GM18519 (cell line): ENCODE data around the gene CST8.
A peak's percentile ranks its signal among the peaks of the same experiment; 100 is the strongest.

Experiments used
- ATAC-seq: cut with Tn5 transposase; IDR thresholded peaks from one replicate; pipeline ENCODE4 v1.9.1; 2021; ENCODE audit warnings: mild to moderate bottlenecking, moderate library complexity; ENCODE audit not compliant: unreplicated experiment, low FRiP score

The CST8 gene

DNA sequence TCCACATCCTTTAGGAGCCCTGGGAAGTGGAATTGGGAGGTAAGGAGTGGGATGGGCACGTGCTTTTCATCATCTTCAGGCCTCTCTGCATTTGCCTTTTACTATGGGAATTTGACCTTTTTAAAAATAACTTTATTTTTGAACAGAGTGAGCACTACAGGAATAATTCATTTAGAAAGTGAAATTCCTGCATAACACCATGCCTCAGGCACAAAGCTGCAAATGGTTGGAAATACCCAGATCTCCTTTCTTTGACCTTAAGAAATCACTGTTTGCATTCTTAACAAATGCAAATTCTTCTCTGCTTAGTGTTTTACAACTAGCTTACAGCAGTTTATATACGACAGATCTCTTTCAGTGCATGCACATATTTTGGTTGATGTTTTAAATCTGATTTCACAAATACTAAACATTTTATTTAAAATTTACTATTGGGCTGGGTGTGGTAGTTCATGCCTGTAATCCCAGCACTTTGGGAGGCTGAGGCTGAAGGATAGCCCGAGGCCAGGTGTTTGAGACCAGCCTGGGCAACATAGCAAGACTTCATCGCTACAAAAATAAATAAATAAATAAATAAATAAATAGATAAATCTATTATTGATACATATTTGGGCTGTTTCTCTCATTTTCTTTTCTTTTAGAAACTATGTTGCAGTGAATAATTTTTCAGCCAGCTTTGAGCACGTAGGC lies 24.5 kb downstream of the CST8 start:
- no peak for ATAC-seq

DNA sequence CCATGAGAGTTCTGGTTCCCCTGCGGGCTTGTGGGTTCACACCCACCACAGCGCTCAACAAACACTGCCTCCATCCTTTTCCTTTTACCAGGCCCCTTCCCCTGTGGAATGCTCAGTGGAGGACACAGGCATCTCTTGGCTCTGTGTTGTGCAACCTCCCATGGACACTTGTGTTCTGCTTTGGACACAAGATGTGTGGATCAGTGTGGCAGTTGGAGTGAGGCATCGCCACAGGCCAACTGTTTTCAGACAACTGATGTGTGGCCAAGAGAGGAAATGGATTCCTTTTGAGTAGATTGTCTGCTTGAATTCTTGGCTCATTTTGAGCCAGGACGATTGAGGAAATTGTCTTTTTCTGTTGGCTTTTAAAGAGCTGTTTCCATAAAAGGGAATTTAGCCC lies 26.8 kb downstream of the CST8 start:
- ATAC-seq = no peak

- no peak for ATAC-seq
These were observed 28.6 kb downstream of the CST8 start for GRCh38 chr20:23519556-23519955.

GRCh38 chr20:23520185-23520584 lies 29.3 kb downstream of the CST8 start:
- no peak for ATAC-seq

- ATAC-seq = no peak
These were observed 33.2 kb downstream of the CST8 start for GRCh38 chr20:23524146-23524545.

DNA sequence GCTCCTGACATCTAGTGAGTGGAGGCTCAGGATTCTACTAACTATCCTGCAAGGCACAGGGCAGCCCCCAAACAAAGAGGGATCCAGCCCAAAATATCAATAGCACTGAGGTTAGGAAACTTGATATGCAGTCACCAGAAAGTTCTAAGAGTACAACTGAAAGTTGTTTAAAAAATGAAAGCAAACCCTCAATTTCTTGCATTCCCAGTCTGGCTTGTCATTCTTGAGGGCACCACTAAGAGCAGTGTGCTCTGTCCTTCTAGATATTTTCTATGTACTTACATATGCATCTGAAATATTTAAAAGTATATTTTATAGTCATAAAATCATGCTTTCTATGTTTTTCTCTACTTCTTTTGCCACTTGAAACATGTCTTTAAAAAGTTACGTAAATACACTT lies 35.9 kb downstream of the CST8 start:
- ATAC-seq = no peak

DNA sequence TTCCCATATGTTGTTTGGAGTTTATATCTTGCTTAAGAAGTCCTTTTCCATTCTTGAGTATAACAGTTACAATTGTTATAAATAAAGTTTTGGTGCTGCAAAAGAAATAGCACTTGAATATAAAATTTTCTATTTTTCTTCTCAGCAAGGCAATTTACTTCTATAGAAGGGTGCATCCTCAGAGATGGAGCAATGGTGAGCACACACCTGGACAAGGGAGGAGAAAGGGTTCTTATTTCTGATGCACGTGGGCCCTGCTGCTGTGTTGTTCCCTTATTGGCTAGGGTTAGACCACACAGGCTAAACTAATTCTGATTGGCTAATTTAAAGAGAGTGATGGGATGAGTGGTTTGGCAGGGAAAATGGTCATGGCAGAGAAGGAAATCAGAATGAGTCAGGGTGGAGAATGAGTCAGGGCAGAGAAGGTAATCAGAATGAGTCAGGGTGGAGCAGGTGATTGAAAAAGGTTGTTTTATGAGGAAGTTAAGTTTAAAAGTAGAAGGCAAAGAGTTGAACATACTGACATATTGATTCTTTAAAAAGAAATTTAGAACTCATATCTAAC lies 38.0 kb downstream of the CST8 start:
- no peak for ATAC-seq

DNA sequence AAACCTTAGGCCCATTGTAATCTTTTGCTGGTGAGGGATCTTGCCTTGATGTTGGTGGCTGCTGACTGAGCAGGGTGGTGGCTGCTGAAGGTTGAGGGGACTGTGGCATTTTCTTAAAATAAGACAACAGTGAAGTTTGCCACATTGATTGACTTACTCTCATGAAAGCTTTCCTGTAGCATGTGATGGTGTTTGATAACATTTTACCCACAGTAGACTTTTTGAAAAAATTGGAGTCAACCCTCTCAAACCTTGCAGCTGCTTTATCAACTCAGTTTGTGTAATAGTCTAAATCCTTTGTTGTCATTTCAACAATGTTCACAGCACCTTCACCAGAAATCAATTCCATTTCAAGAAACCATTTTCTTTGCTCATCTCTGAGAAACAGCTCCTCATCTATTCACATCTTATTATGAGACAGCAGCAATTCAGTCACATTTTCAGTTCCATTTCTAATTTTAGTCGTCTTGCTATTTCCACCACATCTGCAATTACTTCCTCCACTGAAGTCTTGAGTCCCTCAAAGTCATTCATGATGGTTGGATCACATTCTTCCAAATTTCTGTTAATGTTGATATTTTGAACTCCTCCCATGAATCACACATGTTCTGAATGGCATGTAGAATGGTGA lies 40.1 kb downstream of the CST8 start:
- peak; percentile 63 for ATAC-seq

DNA sequence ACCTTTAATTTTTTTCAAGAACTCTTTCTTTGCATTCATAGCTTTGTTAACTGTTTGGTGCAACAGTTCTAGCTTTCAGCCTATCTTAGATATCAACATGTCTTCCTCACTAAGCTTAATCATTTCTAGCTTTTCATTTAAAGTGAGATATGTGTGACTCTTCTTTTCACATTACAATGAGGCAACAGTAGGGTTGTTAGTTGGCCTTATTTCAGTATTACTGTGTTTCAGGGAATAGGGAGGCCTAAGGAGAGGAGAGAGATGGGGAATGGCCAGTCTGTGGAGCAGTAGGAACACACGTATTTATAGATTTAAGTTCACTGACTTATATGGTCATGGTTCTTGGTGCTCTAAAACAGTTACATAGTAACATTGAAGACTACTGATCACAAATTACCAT lies 41.6 kb downstream of the CST8 start:
- no peak for ATAC-seq

DNA sequence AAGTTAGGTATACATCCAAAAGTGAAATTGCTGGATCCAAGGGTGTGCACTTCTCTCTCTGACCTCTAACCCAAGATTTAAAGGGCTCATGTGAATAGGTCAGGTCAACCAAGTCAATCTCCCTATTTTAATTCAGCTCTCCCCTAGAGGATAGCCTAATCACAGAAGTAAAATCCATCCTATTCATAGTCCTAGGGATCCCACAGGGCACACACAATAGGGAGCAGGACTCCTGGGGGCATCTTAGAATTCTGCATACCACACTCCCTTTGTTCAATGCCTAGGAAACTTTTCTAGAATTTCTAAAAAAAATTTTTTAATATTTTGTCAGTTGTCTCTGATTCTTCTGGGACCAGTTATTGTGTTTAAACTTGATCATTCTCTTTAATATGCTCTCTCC lies 42.2 kb downstream of the CST8 start:
- ATAC-seq = no peak

DNA sequence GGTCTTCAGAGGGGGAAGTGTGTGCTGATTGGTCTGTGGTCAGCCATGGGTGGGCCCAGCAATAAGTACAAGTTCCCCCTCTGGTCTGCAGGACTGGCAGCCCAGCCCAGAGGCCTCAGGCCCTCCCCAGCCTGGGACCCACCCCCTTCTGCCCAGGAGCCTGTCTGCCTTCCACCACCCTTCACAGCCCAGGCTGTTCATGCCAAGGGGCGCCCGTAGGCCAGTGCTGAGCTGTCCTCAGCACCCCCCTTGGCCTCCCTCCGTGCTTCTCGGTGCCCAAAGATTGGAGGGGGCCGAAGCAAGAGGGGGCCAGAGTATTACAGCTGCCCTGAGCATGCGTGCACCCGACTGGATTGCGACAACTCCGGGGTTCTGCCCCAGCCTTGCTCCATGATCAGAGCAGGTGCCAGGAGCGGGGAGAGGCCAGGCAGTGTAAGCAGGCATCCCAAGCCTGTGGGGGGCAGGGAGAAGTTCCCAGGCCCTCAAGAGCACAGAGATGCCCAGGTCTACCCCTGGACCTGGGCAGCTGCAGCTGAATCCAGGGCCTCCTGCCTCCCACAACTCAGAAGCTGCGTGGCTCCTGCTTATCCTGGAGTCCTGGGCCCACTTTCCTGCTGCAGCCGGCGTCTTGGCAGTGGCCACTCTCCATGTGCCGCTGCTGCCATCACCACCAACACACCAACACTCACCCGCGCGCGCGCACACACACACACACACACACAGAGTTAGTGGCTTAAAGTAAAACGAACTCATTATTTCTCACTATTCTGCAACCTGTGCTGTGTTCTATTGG lies 44.1 kb downstream of the CST8 start:
- no peak for ATAC-seq

- ATAC-seq = no peak
These were observed 45.5 kb downstream of the CST8 start for GRCh38 chr20:23536328-23536974.

DNA sequence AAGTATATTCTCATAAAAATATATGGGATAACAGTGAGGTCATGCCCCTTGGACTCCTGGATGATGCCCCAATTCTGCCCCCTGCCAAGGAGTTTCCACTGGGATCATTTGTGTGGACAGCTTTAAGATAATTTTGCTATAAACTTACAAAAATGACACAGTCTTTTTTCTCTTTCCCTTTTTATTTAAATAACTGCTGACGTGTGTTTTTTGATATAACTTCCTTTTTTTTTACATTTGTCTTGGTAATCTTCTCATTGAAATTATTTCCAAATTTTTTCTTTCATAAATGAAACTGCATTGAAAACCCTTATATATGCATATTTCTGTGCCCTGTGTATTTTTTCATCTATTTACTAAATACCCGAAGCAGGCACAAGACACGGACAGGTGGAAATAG lies 46.1 kb downstream of the CST8 start:
- no peak for ATAC-seq

- ATAC-seq = no peak
These were observed 49.7 kb downstream of the CST8 start for GRCh38 chr20:23540624-23541023.

DNA sequence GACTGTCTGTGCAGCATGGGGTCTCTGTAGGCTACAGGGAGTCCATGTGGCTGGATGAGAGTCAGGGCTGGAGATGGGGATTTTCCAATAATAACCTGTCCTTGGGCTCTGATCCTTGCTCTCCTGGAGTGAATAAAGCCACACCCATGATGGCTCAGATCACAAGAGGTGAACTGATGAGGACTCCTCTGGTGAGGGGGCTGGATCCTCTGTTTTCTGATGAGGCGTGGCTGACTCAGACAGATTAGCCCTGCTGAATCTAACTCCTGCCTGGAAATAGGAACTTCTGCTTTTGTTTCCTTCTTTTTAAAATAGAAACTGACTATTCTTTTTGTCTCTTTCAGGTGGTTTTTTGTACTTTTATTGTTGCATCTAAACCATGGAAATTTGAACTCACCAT lies 50.4 kb downstream of the CST8 start:
- no peak for ATAC-seq

GRCh38 chr20:23541776-23542175 lies 50.9 kb downstream of the CST8 start:
- ATAC-seq = no peak

GRCh38 chr20:23542801-23543200 lies 51.9 kb downstream of the CST8 start:
- no peak for ATAC-seq

DNA sequence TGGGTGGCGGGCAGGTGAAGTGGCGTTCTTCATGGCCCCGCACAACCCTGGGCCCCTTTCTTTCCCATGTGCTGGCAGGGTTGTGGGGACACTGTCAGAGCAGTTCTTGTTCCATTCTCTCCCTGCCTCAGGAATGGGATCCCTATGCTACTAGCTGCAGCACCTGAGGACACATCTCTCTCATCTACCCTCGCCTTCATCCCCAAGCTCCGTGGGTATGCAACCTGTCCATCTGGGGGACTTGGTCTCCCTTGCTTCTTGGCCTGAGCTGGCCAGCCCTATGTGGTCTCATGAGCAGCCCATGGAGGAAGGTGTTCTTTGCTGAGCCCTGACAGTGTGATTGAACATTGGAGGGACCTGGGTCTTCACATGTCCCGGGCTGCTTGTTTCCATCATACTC lies 53.2 kb downstream of the CST8 start:
- no peak for ATAC-seq
